Fibroblast of villous mesenchyme (primary cell): Measurements from ENCODE around the gene EMP3. TPM values are rescaled to one million over a fixed set of nuclear protein-coding genes. Genes with fewer than 3 reads are reported as not detected.
"Not testable (repeated sequence)": the region's sequence is repeated elsewhere in the genome, so short reads cannot be mapped to it uniquely, and the experiment has no call there.

ENCODE experiments used
- DNase-seq: peaks from one replicate; pipeline ENCODE4 v3.0.0-alpha.2; 2010; ENCODE audit warnings: low read depth
- H3K4me3 ChIP-seq: 2 replicates; pipeline ENCODE4 v1.5.1; 2011; ENCODE audit warnings: low read depth, mild to moderate bottlenecking, low read length
- CTCF ChIP-seq: IDR thresholded peaks from 2 replicates; pipeline ENCODE4 v1.5.1; 2012; ENCODE audit warnings: low read depth, mild to moderate bottlenecking, low read length; ENCODE audit not compliant: insufficient read depth
- total RNA-seq: library from RNA; depleted of rRNA; stranded (reverse); fragments of >200 nt; gene quantifications from 2 replicates; pipeline ENCODE4 v1.2.3, GENCODE V29; 2012

EMP3 gene
- total RNA-seq, 1 donor = 92.4 TPM

GRCh38 chr19:48290771-48291488 is 34.4 kb upstream of the EMP3 start:
- TF ChIP-seq CTCF = peak; percentile 94
- H3K4me3 ChIP-seq = peak overlapping the region; percentile 54
- DNase-seq = peak; percentile 82

- H3K4me3 ChIP-seq, DNase-seq: not testable (repeated sequence)
Observed at GRCh38 chr19:48291489-48291815, 33.9 kb upstream of the EMP3 start.

DNA sequence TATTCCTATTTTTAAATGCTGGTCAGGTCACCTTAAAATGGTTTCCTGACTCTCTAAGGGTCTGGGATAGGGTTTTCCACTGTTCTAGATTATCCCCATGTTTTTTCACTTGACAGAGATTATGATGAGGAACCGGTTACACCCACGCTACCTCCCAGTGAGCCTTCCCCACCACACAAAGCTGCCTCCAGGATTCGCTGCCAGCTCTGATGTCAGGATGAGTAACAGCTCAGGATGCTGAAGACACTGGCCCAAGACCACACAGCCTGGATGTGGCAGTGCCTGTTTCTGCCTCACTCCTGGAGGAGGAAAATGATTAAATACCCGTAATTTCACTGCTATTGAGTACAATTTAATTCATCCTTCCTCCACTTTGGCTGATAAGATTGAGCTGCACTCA is 32.6 kb upstream of the EMP3 start:
- DNase-seq = peak; percentile 30
- H3K4me3 ChIP-seq = no peak overlapping the region
- TF ChIP-seq CTCF = no peak

DNA sequence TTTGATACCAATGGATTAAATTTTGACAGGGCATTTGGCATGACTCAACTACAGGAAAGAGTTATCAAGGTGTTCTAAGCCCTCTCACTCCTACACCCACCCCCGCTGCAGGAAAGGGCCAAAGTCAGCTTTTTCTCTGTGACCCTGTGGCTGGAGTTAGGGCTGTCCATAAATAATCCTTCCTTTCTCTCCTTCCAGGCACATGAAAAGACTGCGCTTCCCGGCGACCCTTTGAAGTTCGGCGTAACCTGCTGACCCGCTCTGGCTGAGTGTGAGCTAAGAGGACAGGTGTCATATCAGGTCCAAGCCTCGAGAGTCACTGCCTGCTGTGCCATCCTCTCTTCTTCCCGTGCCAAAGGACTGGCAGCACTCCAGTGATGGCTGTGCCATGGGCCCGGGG is 29.9 kb upstream of the EMP3 start:
- TF ChIP-seq CTCF = no peak
- no peak overlapping the region for H3K4me3 ChIP-seq
- no peak for DNase-seq

DNA sequence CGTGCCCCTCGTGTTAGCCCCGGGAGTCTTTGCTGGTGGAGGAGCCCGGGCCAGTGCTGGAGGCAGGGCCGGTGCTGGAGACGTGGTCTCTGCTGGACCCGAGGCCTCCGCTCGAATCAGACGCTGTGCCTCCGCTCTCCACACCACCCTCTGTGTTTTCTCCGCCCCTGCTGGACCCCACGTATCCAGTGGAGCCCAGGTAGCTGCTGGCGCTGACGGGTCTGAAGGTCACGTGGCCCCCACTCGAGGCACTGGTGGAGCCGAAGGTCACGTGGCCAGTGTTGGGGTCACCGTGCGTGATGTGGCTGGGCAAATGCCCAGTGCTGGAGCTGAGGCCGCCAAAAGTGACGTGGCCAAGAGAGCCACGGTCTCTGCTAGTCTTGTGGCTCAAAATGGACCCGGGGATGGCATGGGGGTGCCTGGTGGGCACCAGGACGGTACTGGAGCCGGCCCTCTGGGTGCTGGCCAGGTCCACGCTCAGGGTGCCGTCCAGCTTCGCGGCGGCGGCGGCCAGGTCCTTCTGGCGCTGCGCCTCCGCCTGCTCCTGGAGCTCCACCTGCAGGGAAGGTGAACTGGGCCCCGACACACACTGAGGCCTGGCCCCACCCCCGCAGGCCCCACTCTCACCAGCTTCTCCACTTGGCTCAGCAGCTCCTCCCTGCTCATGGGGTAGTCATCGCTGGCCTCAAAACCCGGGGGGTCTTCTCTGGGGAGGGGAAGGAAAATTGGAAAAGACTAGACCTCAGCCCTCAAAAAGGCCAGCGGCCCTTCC is 28.2 kb upstream of the EMP3 start:
- no peak for TF ChIP-seq CTCF
- no peak overlapping the region for H3K4me3 ChIP-seq
- DNase-seq = no peak

DNA sequence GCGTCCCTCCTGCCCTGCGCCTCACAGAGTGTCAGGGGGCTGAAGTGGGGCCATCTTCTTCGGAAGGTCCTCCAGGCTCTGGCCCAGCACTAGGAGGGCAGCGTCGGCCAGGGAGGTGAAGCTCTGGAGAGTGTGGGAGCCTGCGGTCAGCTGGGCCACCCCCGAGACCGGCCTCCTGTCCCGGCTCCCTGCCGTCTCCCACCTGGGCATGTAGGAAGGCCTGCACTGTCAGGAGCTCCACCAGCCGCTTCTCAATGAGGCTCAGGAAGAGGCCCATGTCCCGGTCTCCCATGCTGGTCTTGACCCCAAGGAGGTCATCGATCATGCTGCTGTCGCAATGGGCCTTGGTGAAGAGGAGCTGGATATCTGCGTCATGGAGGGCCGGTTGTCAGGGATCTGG is 27.4 kb upstream of the EMP3 start:
- TF ChIP-seq CTCF = no peak
- no peak overlapping the region for H3K4me3 ChIP-seq
- no peak for DNase-seq

DNA sequence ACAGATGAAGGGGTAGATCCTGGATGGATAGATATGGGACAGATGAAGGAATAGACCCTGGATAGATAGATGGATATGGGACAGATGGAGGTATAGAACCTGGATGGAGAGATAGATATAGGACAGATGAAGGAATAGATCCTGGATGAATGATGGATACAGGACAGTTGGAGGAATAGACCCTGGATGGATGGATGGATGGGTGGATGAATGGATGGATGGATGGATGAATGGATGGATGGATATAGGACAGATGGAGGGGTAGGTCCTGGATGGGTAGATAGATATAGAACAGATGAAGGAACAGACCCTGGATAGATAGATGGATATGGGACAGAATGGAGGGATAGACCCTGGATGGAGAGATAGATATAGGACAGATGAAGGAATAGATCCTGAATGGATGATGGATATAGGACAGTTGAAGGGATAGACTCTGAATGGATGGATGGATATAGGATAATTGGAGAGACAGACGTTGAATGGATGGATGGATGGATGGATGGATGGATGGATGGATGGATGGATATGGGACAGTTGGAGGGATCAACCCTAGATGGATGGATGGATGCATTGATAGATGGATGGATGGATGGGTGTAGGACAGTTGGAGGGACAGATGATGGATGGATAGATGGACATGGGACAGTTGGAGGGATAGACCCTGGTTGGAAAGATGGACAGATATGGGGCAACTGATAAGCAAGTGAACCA is 23.3 kb upstream of the EMP3 start:
- DNase-seq = no peak
- no peak for TF ChIP-seq CTCF
- no peak overlapping the region for H3K4me3 ChIP-seq
